K562 (cell line): Measurements from ENCODE around the gene SLC38A1. TPM values are rescaled to one million over a fixed set of nuclear protein-coding genes. Genes with fewer than 3 reads are reported as not detected.
"Not testable (repeated sequence)": the region's sequence is repeated elsewhere in the genome, so short reads cannot be mapped to it uniquely, and the experiment has no call there.

ENCODE experiments used
- ATAC-seq: fragments of 200-7000 bp; cut with Tn5 transposase; 3 replicates; pipeline ENCODE4 v1.9.1; 2020; ENCODE audit warnings: moderate library complexity
- BruUV-seq: library from RNA; stranded (reverse); fragments of 400-500 nt; replicated peaks from 2 replicates; lab custom pipeline; 2021; lab: Mats Ljungman, UMichigan
- CTCF ChIA-PET: fragments of 300-600 bp; formaldehyde crosslinking; extraction: SDS; loops from one replicate; lab custom pipeline; 2021; ENCODE audit warnings: low intra/inter-chr PET ratio; lab: Yijun Ruan, JAX
- POLR2A ChIA-PET: fragments of 300-600, 350-650 bp; sonication (Branson Sonifier 250); formaldehyde crosslinking; extraction: SDS; loops from one replicate; lab custom pipeline; 2021; ENCODE audit warnings: antibody characterized with exemption, inconsistent platforms; lab: Yijun Ruan, JAX
- DNase-seq, 4 experiments: peaks; one replicate each; pipeline versions ENCODE4 v3.0.0 to v3.0.0-alpha.2; 2011 to 2018; ENCODE audit warnings: low spot score in 3 of 4, mixed read lengths in 3 of 4; ENCODE audit errors: extremely low read depth in 1 of 4
- FAIRE-seq: peaks from 2 replicates; lab custom pipeline; 2011; peaks lifted over from hg19 to GRCh38; lab: Jason Lieb, UNC
- H2AFZ ChIP-seq: 2 replicates; pipeline ENCODE4 v1.6.0; 2011; ENCODE audit warnings: low read depth, low read length, control low read depth, inconsistent platforms
- H3K27ac ChIP-seq: fragments of 200-600 bp; 3 replicates; pipeline ENCODE4 v1.8.0; 2011; ENCODE audit warnings: low read depth, mild to moderate bottlenecking, control low read depth, inconsistent platforms, low read length, moderate library complexity, mixed read lengths; ENCODE audit errors: extremely low read depth
- H3K27me3 ChIP-seq, 2 experiments: fragments of 300-600 bp in 1 of 2; 2 replicates in 1 of 2; 3 replicates in 1 of 2; pipeline versions ENCODE4 v1.6.0 to v1.8.0; 2011; ENCODE audit warnings: inconsistent platforms in 2 of 2, low read length in 2 of 2, mild to moderate bottlenecking in 1 of 2, mixed read lengths in 1 of 2, moderate library complexity in 1 of 2; ENCODE audit not compliant: control insufficient read depth in 2 of 2, insufficient read depth in 2 of 2
- H3K36me3 ChIP-seq: fragments of 300-600 bp; 3 replicates; pipeline ENCODE4 v1.8.0; 2011; ENCODE audit warnings: mild to moderate bottlenecking, low read length, inconsistent platforms; ENCODE audit not compliant: control insufficient read depth, insufficient read depth
- H3K4me1 ChIP-seq, 2 experiments: fragments of 200-600 bp in 1 of 2; replicated peaks in 1 of 2; 2 replicates in 1 of 2; 3 replicates in 1 of 2; pipeline versions ENCODE4 v1.5.1 to v1.8.0; 2011; ENCODE audit warnings: inconsistent platforms in 2 of 2, low read length in 2 of 2, mild to moderate bottlenecking in 1 of 2, mixed read lengths in 1 of 2, moderate library complexity in 1 of 2; ENCODE audit not compliant: control insufficient read depth in 2 of 2, insufficient read depth in 2 of 2
- H3K4me2 ChIP-seq: 2 replicates; pipeline ENCODE4 v1.6.1; 2011; ENCODE audit warnings: low read length, control low read depth, inconsistent platforms, mixed read lengths; ENCODE audit not compliant: insufficient read depth
- H3K4me3 ChIP-seq: fragments of 200-600 bp; sonication (generic), shearing (Covaris generic); 2 replicates; pipeline ENCODE4 v1.5.1; 2016; ENCODE audit warnings: control low read depth, inconsistent platforms
- H3K79me2 ChIP-seq: fragments of 200-600 bp; 3 replicates; pipeline ENCODE4 v1.8.0; 2011; ENCODE audit warnings: low read length, inconsistent platforms; ENCODE audit not compliant: control insufficient read depth, insufficient read depth
- H3K9ac ChIP-seq, 2 experiments: 2 replicates each; pipeline versions ENCODE4 v1.6.0 to v1.6.1; 2011; ENCODE audit warnings: low read depth in 2 of 2, low read length in 2 of 2, control low read depth in 1 of 2, inconsistent platforms in 1 of 2, mild to moderate bottlenecking in 1 of 2, mixed read lengths in 1 of 2; ENCODE audit not compliant: insufficient read depth in 1 of 2
- H3K9me1 ChIP-seq: one replicate; pipeline ENCODE4 v1.6.0; 2011; ENCODE audit warnings: inconsistent platforms, mild to moderate bottlenecking, low read length, moderate library complexity; ENCODE audit not compliant: control insufficient read depth, insufficient read depth
- H3K9me3 ChIP-seq: replicated peaks from 2 replicates; pipeline ENCODE4 v1.5.1; 2011; ENCODE audit warnings: low read depth, low read length, inconsistent platforms; ENCODE audit not compliant: control insufficient read depth, insufficient read depth
- H4K20me1 ChIP-seq: replicated peaks from 2 replicates; pipeline ENCODE4 v1.6.1; 2011; ENCODE audit warnings: low read length, inconsistent platforms, mixed read lengths; ENCODE audit not compliant: control insufficient read depth, insufficient read depth
- BCOR ChIP-seq: fragments of 450-650 bp; IDR thresholded peaks from 2 replicates; pipeline ENCODE4 v1.6.1; 2016
- CREB3 ChIP-seq: fragments of 450-650 bp; conservative IDR thresholded peaks from 2 replicates; pipeline ENCODE4 v1.6.1; 2016; ENCODE audit warnings: missing genetic modification characterization, low read depth, mild to moderate bottlenecking, missing compliant biosample characterization, moderate library complexity
- DMBX1 ChIP-seq: fragments of 250-450 bp; sonication (Bioruptor Pico); IDR thresholded peaks from 2 replicates; pipeline ENCODE4 v1.8.0; 2022; ENCODE audit warnings: inconsistent platforms, mild to moderate bottlenecking, moderate library complexity, borderline replicate concordance
- KDM1A ChIP-seq, 2 experiments: fragments of 450-650 bp; IDR thresholded peaks; 2 replicates each; pipeline ENCODE4 v1.6.1; 2016; ENCODE audit warnings: mild to moderate bottlenecking in 2 of 2
- KLF6 ChIP-seq: fragments of 250-450 bp; sonication (Bioruptor Pico); IDR thresholded peaks from 2 replicates; pipeline ENCODE4 v1.4.0; 2020; ENCODE audit warnings: mild to moderate bottlenecking, moderate library complexity, borderline replicate concordance
- ZNF146 ChIP-seq: IDR thresholded peaks from one replicate; pipeline ENCODE4 v1.6.1; 2018; ENCODE audit warnings: missing compliant biosample characterization; ENCODE audit not compliant: unreplicated experiment
- ZNF780A ChIP-seq: fragments of 250-450 bp; sonication (Bioruptor Pico); IDR thresholded peaks from 2 replicates; pipeline ENCODE4 v1.5.0; 2021; ENCODE audit warnings: mild to moderate bottlenecking
- WGBS: fragments of 100-300 bp; shearing (Covaris generic); methylation state at CpG from one replicate; pipeline ENCODE4 v1.1.6; 2016; ENCODE audit warnings: low coverage, mixed read lengths; ENCODE audit not compliant: insufficient coverage; ENCODE audit errors: missing lambda C conversion rate; 5-methylcytosine and 5-hydroxymethylcytosine counted together
- in situ Hi-C: fragments of 300-500 bp; cut with MboI; formaldehyde crosslinking; loops from 4 replicates; pipeline ENCODE4 v1.15.0; 2018; ENCODE audit warnings: inconsistent platforms, mixed read lengths
- intact Hi-C: fragments of 100-400 bp; cut with micrococcal nuclease; formaldehyde crosslinking; loops from 2 replicates; pipeline ENCODE4 v1.14.2; 2022
- polyA plus RNA-seq, 8 experiments: library from polyadenylated mRNA; depleted of rRNA in 4 of 8; stranded (reverse) in 5 of 8; unstranded in 3 of 8; fragments of >200 nt; fragmentation: Nextera tagmentation in 2 of 8; fragmentation: Illumina TruSeq in 1 of 8; extraction: Ambion mirVana in 2 of 8; extraction: Trizol in 1 of 8; gene quantifications; 2 replicates each; pipeline versions ENCODE4 v1.2.1 to v1.2.3, GENCODE V29; 2011 to 2014; ENCODE audit warnings: inconsistent platforms in 1 of 8, missing spikeins in 1 of 8
- total RNA-seq, 7 experiments: library from RNA; depleted of rRNA in 6 of 7; stranded (reverse); fragments of >200 nt in 6 of 7; fragmentation: Illumina TruSeq in 2 of 7; extraction: Trizol in 2 of 7; gene quantifications; 2 replicates each; pipeline versions ENCODE4 v1.2.1 to v1.2.3, GENCODE V29; 2011 to 2021; ENCODE audit warnings: low replicate concordance in 1 of 7

SLC38A1 gene
- total and polyA plus RNA-seq, 9 of the 15 experiments (the other 6 are each of a cell fraction or from before 2014, with no cell fraction given), result 51.9 to 112 (median 75.0) TPM

- peak; percentile 85 for TF ChIP-seq CREB3
- TF ChIP-seq DMBX1 (CRISPR knock-in tag), result peak; percentile 77
- no peak for TF ChIP-seq ZNF780A (CRISPR knock-in tag)
- 0 out of 2 replicates have a peak, but pooled peaks have one; percentile 55 for TF ChIP-seq KLF6 (CRISPR knock-in tag)
Observed at GRCh38 chr12:46253544-46254162, 15.2 kb downstream of the SLC38A1 start (continued).

- CTCF ChIA-PET, FAIRE-seq: not testable (repeated sequence)
Observed at GRCh38 chr12:46251994-46252393, 16.8 kb downstream of the SLC38A1 start.

More at GRCh38 chr12:46251994-46252393, 16.8 kb downstream of the SLC38A1 start:
- H3K9ac ChIP-seq, BruUV-seq, H3K9me1 ChIP-seq, POLR2A ChIA-PET, DNase-seq, H3K27me3 ChIP-seq: not testable (repeated sequence)
- H3K4me1 ChIP-seq, result peaks cover 3 to 13% of the 10 kb centered on the region in 2 experiments; a peak in 3 of 5 replicates
- TF ChIP-seq BCOR, result peak; percentile 60
- peak in 1 of 2 experiments; percentile 41; a peak in 1 of 4 replicates for TF ChIP-seq KDM1A (IDR thresholded peaks at IDR 0.05)
- TF ChIP-seq ZNF146 (CRISPR knock-in tag), result peak; percentile 96
- TF ChIP-seq, all 486 proteins: peak for 3; not testable (repeated sequence) for 483
- intact Hi-C loops, result loop anchor here (10.0 kb wide), 1 partner anchor 1037 kb away; the partner anchor contains the start of gene ANO6
- 95% methylated on average over 5 of the region's 5 CpGs for WGBS
- peaks cover 38% of the 10 kb centered on the region; the same call in 2 of the 3 replicates for H3K36me3 ChIP-seq
- in situ Hi-C loops, H3K27ac ChIP-seq, H4K20me1 ChIP-seq, H3K4me2 ChIP-seq, H3K9me3 ChIP-seq, ATAC-seq, H3K4me3 ChIP-seq, H2AFZ ChIP-seq: not testable (repeated sequence)
- H3K79me2 ChIP-seq, result peaks cover 90% of the 10 kb centered on the region
